Stimulated activated CD4-positive, alpha-beta T cell treated with anti-CD3 and anti-CD28 coated beads, Interleukin-12 subunit alpha, Interleukin-12 subunit beta, amount 100 ng/mL, for 4 hours (primary cell): ENCODE results near the gene MOCS1.

Experiments
- DNase-seq: peaks from one replicate; pipeline ENCODE4 v3.0.0-alpha.2; 2020

MOCS1 gene

DNA sequence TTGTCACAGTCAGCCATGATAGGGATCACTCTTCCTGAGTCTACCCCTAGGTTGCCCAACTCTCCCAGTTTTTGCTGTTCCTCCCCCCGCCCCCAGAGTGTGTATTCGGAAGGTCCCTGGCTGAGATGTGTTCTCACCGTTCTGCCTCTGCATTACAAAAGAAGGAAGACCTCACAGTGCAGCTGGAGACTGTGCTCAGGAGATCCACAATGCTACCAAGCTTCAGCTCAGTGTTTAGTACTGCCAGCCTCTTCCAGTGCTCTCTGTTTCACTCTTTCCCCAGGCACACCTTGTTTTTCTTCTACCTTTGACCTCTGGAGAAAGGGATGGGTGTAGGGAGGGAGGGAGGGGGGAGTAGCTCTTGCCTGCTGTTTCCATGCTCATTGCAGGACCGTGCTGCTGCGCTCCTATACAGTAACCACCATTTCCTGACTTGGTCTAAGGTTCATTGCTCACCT is 13.4 kb upstream of the MOCS1 start:
- DNase-seq: no peak

DNA sequence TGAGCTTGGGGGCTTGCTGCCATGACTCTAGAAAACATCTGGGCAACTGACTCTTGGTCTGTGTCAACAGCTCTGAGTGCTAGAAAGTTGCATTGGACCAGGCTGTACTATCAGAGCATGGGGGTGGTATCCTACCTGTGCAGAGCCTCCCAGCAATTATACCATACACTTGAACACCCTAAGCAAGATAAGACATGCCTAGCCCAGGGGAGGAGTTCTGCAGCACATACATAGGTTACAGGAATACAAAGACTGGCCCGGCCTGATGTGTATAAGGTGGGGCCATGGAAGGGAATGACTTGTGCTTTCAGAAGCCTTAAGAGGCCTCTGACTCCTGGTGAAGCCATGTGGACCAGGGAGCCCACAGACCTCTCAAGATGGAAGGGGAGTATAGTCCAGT is 11.4 kb upstream of the MOCS1 start:
- no peak for DNase-seq

DNA sequence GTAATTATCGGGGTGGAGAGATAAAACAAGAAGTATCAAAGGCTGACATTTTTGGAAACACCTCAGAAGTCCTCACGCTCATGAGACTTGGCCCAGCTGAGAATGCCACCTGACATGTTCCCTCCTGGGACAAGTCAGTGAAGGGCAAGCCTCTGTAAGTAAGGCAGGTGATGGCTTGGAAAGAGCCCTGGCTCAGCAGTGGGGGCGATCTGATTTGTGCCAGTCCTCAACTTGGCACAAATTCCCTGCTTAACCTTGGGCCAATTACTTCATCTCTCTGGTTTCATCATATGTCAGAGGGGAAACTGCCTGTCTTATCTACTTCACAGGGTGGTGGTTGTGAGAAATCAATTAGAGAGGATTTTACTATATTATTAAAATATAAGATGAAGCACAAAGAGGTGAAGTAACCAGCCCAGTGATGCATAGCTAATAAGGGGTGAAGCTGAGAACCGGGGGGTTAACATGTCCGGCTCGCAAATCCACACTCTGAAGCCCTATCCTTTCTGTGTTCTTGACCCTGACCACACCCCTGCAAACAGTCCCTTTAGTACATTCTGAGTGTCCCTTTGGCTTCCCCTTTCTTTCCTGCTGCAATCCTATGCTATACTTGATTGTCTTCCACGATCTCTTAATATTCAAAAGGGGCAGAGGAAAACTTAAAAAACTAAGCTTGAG is 8.8 kb upstream of the MOCS1 start:
- no peak for DNase-seq

DNA sequence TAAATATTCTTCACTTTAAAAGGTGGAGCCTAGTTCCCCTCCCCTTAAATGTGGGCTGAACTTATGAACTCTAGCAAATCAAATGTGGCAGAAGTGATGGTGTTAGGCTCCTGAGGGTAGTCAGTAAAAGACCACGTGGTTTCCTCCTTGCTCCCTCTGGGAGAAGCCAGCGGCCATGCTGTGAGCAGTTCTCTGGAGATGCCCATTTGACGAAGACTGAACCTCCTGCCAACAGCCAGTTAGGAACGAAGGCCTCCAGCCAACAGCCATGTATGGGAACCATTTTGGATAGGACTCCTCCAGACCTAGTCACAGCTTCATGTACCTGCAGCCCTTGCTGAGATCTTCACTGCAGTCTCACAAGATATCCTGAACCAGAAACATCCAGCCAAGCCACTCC is 7.6 kb upstream of the MOCS1 start:
- no peak for DNase-seq

DNA sequence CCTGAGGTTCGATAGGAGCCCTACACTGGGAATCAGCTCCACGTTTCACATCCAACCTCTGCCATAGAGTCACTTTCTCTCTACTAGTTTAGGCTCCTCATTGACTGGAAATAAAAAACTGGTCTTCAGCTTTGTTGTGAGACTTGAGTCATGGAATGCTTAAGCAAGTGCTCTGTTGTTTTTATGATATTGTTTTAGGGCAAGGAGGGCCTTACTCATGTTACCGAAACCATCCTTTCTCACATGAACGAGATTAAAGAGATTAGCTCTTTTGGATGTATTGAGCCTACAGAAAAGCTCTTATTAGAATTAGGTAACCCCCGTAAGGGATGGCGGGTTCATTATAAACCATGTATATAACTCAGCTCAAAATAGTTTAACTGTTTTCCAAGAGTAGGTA is 6.9 kb upstream of the MOCS1 start:
- no peak for DNase-seq

DNA sequence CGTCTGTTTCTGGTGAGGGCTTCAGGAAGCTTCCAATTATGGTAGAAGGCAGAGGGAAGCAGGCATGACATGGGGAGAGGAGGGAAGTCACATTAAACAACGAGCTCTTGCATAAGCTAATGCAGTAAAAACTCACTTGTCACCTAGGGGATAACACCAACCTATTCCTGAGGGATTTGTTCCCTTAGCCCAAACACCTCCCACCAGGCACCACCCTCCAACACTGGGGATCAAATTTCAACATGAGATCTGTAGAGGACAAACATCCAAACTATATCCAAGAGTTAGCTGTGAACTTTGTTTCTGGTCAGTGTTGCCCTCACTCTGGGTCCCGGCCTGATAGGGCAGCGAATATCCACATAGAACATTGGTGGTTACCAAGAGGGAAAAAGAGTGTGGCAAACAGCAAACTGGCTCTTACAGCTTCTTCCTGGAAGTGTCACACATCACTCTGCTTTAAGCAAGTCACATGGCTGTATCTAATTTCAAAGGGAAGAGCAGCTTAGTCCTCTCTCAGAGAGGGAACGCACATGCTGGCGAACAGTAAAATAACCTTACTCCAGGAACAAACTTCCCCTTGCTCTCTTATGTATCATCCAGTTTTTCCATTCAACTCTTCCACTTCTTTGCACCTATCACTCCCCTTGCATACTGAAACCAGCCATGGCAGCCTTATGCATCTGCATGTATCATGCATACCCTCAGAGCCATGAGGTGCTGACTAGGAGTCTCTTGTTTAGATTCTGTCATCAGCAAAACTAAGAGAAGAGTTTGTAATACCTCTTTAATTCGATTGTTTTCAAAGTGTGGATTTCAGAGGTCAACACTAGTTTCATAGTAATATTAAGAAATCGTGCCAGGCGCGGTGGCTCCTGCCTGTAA is 4.8 kb upstream of the MOCS1 start:
- no peak for DNase-seq

DNA sequence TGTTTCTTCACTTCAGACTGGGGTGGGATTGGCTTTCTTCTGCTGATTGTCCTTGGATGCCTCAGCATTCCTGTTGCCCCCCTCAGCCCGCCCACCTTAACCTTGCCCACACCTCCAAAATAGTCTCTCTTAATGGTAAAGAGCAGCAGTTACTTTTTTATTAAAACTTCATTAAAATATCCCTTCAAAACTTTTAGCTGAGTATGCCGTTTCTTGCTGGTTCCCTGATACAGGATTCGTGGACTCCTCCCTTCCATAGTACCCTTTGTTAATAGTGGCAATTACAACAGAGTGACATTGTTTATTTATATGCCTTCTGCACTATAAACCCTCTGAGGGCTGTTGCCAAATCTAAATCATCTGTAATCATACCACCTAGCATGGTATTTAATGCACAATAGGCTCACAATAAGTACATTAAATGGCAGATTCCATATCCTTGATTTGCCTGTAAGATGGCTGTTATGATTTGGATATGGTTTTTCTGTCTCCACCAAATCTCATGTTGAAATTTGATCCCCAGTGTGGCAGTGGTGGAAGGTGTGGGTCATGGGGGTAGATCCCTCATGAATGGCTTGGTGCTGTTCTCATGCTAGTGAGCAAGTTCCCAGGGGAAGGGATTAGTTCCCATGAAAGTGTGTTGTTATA is 3.5 kb upstream of the MOCS1 start:
- no peak for DNase-seq

DNA sequence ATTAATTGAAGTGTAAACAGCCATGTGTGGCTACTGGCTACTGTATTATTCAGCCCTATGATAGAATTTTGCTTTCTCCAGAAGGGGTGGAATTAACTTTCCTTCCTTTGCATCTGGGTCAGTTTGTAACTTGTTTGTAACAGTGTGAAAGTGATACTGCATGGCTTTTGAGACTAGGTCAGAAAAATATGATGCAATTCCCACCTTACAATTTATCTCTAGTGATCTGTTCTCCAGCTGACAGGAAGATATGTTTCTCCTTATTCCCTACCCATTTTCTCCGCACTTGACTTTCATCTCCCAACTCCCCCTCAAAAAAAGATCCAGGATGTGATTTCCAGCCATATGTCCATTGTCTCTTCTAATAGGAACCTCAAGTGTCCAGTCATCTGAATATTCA is 2.6 kb upstream of the MOCS1 start:
- DNase-seq: no peak

DNA sequence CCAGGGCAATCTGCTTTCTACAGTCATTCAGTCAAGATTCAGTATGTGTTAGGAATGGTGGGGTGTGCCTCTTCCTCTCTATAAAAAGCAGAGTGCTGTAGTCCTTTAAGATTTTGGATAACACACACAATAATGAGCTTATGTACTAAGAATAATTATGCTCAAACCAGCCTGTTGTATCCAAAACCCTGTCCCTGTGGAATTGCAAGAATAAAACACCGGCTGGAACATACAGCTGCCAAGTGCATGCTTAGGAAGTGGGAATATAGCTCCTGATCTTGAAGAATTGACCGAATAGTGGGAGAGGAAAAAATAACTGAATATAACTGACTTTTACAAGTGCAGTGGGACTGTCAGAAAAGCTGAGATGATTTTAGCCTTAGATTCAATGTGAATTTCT is 979 bp upstream of the MOCS1 start:
- no peak for DNase-seq

DNA sequence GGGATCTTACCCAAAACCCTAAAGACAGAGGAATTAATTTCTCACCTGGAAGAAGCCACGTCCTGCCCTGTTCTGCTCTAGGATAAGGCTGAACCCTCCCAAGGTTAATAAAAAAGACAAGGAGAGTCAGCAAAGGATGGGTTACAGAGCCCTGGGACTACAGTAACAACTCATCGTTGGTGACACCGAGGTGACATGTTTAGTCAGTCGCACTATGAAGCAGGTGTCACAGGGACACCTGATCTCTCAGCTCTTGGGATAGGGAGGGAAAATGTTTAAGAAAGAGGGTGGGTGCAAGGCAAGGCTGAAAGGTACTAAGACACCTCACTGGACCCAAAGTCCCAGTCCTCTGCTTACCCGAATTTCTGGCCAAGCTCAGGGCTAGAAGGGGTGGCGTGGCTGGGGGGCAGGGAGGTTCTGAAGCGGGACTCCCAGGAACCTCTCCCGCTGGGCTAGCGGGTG is 562 bp downstream of the MOCS1 start:
- no peak for DNase-seq

DNA sequence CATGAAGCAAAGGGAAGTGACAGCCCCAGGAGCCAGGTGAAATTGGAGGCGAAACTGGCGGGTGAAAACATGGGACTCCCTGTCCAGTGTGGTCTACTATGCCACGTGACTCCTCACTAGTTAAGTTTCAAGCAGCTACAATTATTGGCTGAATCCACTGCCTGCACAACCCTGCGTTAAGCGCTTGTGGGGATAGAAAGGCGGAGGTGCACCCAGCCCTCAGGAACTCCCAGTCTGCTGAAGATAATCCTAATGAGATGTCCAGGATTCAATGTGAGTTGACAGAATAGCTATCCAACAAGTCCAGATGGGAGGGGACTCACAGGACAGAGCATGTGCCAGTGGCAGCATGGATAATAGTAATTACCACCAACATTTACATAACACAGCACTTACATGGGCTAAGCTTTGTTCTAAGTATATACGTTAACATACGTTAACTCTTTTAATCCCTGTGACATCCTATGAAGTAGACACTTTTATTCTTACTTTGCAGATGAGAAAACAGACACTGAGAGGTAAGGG is 1.8 kb downstream of the MOCS1 start:
- DNase-seq: no peak

DNA sequence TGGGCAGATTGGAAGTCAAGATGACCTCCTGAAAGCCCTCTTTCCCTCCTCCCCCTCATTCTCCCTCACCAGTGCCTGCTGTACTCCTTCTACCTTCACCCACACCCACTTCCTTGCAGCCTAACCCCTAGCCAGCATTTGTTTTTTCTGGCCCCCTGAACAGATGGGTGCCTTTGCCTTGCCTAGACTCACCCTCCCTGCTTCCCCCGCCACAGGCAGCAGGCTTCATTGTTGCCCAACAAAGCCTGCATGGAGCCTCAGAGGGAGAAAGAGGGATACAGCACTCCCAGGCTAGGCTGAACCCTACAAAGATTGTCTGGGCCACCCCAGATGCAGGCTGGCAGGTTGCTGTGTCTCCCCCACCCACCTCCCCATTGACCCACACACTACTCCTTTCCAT is 2.7 kb downstream of the MOCS1 start:
- no peak for DNase-seq

DNA sequence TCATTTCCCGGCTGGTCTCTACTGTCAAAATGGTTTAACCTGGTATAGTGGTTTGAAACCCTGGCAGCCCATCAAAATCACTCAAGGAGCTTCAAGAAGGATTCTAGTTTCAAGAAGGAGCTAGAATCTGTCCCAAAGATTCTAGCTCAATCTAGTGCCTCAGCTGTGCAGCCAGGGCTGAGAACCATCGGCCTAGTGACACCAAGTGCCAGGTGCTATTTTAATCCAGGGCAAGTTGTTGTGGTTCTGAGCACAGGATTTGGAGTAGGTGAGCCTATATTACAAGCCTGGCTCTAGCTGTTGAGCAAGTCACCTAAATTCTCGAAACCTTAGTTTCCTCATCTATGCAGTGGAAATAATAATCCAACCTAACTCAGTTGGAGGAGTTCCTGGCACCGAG is 3.7 kb downstream of the MOCS1 start:
- no peak for DNase-seq

DNA sequence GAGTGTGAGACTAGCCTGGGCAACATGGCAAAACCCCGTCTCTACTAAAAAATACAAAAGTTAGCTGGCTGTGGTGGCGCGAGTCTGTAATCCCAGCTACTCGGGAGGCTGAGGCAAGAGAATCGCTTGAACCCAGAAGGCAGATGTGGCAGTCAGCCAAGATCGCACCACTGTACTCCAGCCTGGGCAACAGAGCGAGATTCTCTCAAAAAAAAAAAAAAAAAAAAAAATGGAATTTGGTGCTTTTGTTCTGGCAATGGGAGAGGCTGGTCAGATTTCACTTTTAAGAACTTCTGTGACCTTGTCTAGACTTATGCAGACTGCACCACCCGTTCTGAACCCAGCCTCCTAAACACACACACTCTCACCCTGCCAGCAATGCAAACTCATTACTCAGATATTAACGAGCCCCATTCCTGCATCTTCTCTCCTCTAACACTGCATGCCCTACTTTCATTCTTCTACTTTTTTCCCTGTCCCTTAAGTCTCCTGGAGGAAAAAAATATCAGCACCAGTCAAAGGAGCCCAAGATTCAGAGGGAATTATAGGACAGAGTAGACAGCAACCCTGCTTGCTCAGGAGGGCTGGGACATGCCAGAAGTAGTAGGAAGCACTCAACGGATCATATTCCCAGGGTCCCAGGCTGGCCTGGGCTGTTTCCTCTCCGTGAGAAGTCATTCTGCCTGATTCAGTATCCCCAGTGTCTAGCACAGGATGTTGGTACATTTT is 4.4 kb downstream of the MOCS1 start:
- no peak for DNase-seq

DNA sequence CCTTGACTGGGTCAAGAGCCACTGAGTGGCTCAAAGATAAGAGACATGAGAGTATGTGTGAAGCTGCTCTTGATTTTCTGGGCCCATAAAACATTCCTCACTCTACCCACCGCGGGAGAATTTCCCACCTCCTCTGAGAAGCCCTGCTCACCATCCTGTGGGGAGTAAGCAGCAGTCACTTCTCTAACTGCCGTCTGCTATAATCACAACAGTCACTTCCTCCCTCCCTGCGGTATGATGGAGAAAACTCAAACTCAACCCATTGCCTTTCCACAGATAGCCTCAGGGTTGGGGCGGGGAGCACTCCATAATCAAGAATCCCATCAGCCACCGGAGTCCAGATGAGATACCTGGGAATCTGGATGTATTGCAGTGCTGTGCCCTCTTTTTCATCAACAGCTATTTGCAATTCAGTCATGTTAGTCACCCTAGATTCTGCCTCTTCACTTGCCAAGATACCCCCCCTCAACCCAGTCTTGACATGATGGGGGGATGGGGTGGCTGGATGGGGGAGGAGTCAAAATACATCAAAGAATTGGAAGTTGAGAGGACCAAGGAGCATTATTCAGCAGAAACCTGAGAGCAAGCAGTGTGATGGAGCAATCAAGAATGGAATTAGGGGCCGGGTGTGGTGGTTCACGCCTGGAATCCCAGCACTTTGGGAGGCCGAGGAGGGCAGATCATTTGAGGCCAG is 5.1 kb downstream of the MOCS1 start:
- DNase-seq: no peak

DNA sequence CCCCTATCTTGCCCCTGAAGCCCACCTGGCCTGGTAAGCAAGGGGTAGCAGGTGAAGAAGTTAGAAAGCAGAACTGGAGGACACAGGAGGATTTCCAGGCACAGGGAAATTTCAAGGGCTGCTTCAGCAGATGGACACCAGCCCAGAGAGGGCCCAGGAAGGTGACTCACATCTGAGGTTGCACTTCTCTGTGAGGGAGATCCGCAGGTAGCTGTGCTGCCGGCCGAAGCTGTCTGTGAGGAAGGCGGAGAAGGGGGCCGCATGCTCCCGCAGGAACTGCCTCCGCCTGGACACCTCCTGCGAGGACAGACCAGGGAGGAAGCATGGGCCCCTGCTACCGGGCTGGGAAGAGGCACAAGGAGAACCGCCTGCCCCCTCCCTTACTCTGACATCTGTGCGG is 7.1 kb downstream of the MOCS1 start:
- no peak for DNase-seq

DNA sequence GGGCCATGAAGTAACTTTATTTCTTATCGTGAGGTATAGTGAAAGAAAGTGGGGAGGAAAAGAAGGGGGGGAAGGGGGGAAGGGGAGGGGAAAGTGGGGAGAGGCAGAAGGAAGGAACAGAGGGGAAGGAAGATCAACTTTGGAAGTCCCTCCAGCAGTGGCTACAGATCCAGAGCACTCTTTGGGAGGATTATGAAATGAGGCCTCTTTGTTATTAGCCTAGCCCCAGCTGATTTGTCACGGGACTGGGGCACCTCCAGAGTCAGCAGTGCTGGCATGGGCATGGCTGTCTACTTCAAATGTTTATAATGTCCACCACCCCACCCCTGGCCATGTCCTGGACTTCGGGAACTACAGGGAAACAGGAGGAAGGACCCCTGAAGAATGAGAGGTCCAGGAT is 7.6 kb downstream of the MOCS1 start:
- DNase-seq: no peak

DNA sequence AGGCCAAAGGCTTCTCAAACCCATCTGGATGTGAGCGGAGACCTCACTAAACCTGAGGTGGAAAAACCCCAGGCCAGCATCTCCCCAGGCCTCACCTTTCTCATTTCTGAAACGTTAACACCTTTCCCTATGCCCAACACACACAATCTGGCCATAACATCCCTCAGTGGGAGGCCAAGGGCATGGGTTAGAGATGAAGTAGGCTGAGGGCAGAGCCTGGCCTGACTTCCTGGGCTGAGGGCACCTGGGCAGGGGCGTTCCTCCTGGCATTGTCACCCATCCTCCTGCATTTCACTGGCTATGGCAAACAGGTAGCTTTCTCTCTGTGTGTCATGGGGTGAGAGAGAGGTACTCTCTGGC is 8.4 kb downstream of the MOCS1 start:
- no peak for DNase-seq

DNA sequence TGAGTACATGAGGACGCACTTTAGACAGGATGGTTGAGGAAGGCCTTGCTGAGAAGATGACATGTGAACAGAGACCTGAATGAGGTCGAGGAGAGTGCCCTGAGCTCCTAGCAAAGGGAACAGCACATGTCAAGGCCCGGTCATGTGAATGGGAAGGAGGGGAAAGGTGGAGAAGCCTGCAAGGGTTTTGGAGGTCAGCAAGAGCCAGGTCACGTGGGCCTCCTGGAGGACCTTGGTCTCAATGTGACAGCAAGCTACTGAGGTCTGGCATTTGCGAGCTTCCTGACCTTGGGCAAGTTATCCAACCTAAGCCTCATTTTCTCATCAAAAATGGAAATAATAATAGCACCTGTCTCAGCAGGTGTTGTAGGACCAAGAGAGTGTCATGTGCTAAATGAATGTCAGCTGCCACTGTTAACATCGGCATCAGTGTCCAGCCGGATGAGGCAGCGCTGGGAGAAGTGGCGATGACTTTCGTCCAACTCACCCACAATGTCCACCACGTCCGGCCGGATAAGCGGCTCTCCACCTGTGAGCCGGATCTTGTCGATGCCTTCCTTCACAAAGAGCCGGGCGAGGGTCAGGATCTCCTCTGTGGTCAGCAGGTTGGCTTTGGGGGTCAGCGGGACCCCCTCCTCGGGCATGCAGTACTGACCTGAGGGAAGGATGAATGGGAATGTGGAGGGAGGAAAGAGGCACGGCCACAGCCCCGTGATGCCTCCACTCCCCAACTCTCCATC is 8.9 kb downstream of the MOCS1 start:
- DNase-seq: no peak

DNA sequence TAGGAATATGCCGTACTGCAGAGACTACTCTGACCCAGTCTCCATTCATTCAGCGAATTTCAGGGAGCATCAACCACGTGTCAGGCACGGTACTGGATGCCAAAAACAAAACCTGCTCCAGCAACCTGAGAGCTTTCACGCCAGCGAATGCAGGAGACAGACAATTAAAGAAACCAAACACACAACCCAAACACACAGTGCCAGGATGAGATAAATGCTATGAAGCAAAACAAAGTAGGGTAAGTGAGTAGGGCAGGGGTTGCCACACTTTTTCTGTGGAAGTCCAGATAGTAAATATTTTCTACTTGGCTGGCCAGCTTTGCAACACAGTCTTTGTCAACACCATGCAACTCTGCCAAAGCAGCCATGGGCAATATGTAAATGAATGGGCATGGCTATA is 10.0 kb downstream of the MOCS1 start:
- DNase-seq: no peak

DNA sequence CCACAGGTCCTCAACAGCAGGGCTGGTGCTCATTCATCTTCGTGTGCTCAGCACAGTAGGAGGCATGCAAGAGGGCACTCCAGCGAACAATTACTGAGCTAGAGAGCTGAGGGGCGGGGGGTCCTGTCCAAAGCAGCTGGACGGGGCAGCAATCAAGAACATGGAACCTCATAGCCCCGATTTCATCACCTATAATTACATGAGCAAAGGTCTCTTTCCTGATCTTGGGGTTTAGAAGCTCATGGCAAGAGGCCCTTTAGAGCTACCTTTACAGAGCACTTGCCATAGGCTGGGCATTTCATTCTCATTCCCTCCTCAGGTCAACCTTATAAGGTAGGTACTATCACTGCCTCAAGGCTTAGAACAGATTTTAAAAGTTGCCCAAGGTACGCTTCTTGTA is 10.4 kb downstream of the MOCS1 start:
- DNase-seq: no peak

DNA sequence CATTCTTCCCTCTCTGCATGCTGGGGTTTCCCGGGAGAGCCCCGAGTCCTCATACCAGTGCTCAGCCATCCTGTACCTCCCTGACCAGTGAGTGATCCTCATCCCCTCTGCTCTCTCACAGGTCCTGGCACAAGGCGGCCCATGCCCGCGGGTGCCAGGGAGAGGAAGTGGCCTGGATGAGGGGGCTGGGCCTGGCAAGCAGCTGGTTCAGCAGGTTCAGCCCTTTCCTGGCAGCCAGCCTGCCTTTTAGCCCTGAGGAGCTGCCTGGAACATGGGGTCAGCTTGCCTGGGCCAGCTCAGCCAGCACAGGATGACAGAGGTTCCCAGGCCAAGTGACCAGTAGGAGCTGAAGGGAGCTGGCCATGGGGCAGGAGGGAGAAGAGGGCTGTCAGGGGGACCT is 10.9 kb downstream of the MOCS1 start:
- DNase-seq: no peak
